HepG2 (cell line): ENCODE measurements around the gene OGFR. TPM values are rescaled to one million over a fixed set of nuclear protein-coding genes. Genes with fewer than 3 reads are reported as not detected.
A peak's percentile ranks its signal among the peaks of the same experiment; 100 is the strongest.

Experiments used
- ATF1 ChIP-seq: IDR thresholded peaks from 2 replicates; pipeline ENCODE4 v1.6.1; 2016; ENCODE audit warnings: mild to moderate bottlenecking, control low read depth
- FOXC1 ChIP-seq: sonication (generic); formaldehyde crosslinking; IDR thresholded peaks from 2 replicates; pipeline ENCODE4 v1.8.0; 2022; ENCODE audit warnings: mild to moderate bottlenecking, missing genetic modification reagents, borderline replicate concordance
- GLMP ChIP-seq: sonication (generic); formaldehyde crosslinking; IDR thresholded peaks from 2 replicates; pipeline ENCODE4 v1.9.0; 2021; ENCODE audit warnings: missing genetic modification reagents, mild to moderate bottlenecking, borderline replicate concordance
- MAFF ChIP-seq: IDR thresholded peaks from 2 replicates; pipeline ENCODE4 v1.6.1; 2011; ENCODE audit warnings: low read depth, low read length, improper control_type of control experiment
- MTA1 ChIP-seq: sonication (generic); formaldehyde crosslinking; IDR thresholded peaks from 2 replicates; pipeline ENCODE4 v1.4.0; 2020; ENCODE audit warnings: missing genetic modification reagents, mild to moderate bottlenecking, borderline replicate concordance
- NR2F6 ChIP-seq, 2 experiments: IDR thresholded peaks; 2 replicates each; pipeline ENCODE4 v1.6.1; 2016; ENCODE audit warnings: antibody characterized with exemption in 1 of 2, mild to moderate bottlenecking in 1 of 2
- RBM39 ChIP-seq: fragments of 200-400 bp; formaldehyde crosslinking; IDR thresholded peaks from one replicate; pipeline ENCODE4 v1.6.1; 2018; ENCODE audit warnings: antibody characterized with exemption, mild to moderate bottlenecking, low read depth, low read length; ENCODE audit not compliant: poor library complexity, severe bottlenecking
- SALL2 ChIP-seq: sonication (generic); formaldehyde crosslinking; IDR thresholded peaks from 2 replicates; pipeline ENCODE4 v1.8.1; 2023; ENCODE audit warnings: mild to moderate bottlenecking, missing genetic modification reagents, inconsistent platforms
- SIN3A ChIP-seq: IDR thresholded peaks from 2 replicates; pipeline ENCODE4 v1.6.1; 2011; ENCODE audit warnings: low read depth, mild to moderate bottlenecking, control low read depth, low read length, borderline replicate concordance
- SNAPC5 ChIP-seq: sonication (generic); formaldehyde crosslinking; IDR thresholded peaks from 2 replicates; pipeline ENCODE4 v1.8.1; 2023; ENCODE audit warnings: mild to moderate bottlenecking, missing genetic modification reagents, borderline replicate concordance
- THRA ChIP-seq: sonication (generic); formaldehyde crosslinking; IDR thresholded peaks from 2 replicates; pipeline ENCODE4 v1.4.0; 2020; ENCODE audit warnings: missing genetic modification reagents, borderline replicate concordance
- TRAFD1 ChIP-seq: sonication (generic); formaldehyde crosslinking; IDR thresholded peaks from 2 replicates; pipeline ENCODE4 v1.5.1; 2020; ENCODE audit warnings: missing genetic modification reagents, mild to moderate bottlenecking, borderline replicate concordance
- ZBTB14 ChIP-seq: sonication (generic); formaldehyde crosslinking; IDR thresholded peaks from 2 replicates; pipeline ENCODE4 v1.4.0; 2020; ENCODE audit warnings: missing genetic modification reagents
- ZBTB44 ChIP-seq: sonication (generic); formaldehyde crosslinking; IDR thresholded peaks from 2 replicates; pipeline ENCODE4 v1.4.0; 2020; ENCODE audit warnings: missing genetic modification reagents
- ZFAT ChIP-seq: sonication (generic); formaldehyde crosslinking; conservative IDR thresholded peaks from 2 replicates; pipeline ENCODE4 v1.8.1; 2023; ENCODE audit warnings: missing genetic modification reagents, inconsistent platforms
- ZNF256 ChIP-seq: sonication (generic); formaldehyde crosslinking; conservative IDR thresholded peaks from 2 replicates; pipeline ENCODE4 v1.4.0; 2020; ENCODE audit warnings: missing genetic modification reagents
- ZNF263 ChIP-seq: sonication (generic); formaldehyde crosslinking; IDR thresholded peaks from 2 replicates; pipeline ENCODE4 v1.4.0; 2020; ENCODE audit warnings: missing genetic modification reagents
- ZNF784 ChIP-seq: sonication (generic); formaldehyde crosslinking; IDR thresholded peaks from 2 replicates; pipeline ENCODE4 v1.5.1; 2020; ENCODE audit warnings: missing genetic modification reagents, mild to moderate bottlenecking, borderline replicate concordance
- ZSCAN21 ChIP-seq: sonication (generic); formaldehyde crosslinking; IDR thresholded peaks from 2 replicates; pipeline ENCODE4 v1.8.0; 2022; ENCODE audit warnings: mild to moderate bottlenecking, missing genetic modification reagents, moderate library complexity, borderline replicate concordance
- polyA plus RNA-seq, 8 experiments: library from polyadenylated mRNA; depleted of rRNA in 3 of 8; stranded (reverse) in 7 of 8; unstranded in 1 of 8; fragments of >200 nt; fragmentation: Illumina TruSeq in 4 of 8; extraction: Trizol in 4 of 8; gene quantifications; 2 replicates each; pipeline versions ENCODE4 v1.2.1 to v1.2.3, GENCODE V29; 2011 to 2016; ENCODE audit warnings: low read depth in 4 of 8, missing spikeins in 1 of 8, mixed read lengths in 1 of 8; ENCODE audit not compliant: insufficient read depth in 1 of 8
- total RNA-seq, 5 experiments: library from RNA; depleted of rRNA; stranded (reverse); fragments of >200 nt; fragmentation: Illumina TruSeq; extraction: Trizol; gene quantifications; 2 replicates each; pipeline ENCODE4 v1.2.3, GENCODE V29; 2016; ENCODE audit warnings: low read depth in 1 of 5

The OGFR gene
- total and polyA plus RNA-seq, 2 of the 13 experiments (the other 11 are each of a cell fraction or from before 2014, with no cell fraction given) = 47.7 to 81.8 TPM

- TF ChIP-seq MTA1 (CRISPR knock-in tag) = peak; percentile 53; the same call in 1 of the 2 replicates
- no peak for TF ChIP-seq ATF1 (CRISPR knock-in tag)
- no peak for TF ChIP-seq ZNF263 (CRISPR knock-in tag)
- TF ChIP-seq THRA = peak; percentile 78; the same call in 1 of the 2 replicates
- TF ChIP-seq ZFAT (CRISPR knock-in tag) = no peak
- TF ChIP-seq SALL2 = peak; percentile 77; the same call in 1 of the 2 replicates
- peak; percentile 60; the same call in 1 of the 2 replicates for TF ChIP-seq ZBTB44 (CRISPR knock-in tag)
- TF ChIP-seq MAFF = no peak
- TF ChIP-seq NR2F6 (IDR thresholded peaks at IDR 0.05) = 0 out of 2 replicates have a peak, but pooled peaks have one; percentile 31
- peak; percentile 80; the same call in 1 of the 2 replicates for TF ChIP-seq NR2F6 (CRISPR knock-in tag; IDR thresholded peaks at IDR 0.05)
- TF ChIP-seq SIN3A = no peak; the same call in 1 of the 2 replicates
- TF ChIP-seq ZSCAN21 = no peak; the same call in 1 of the 2 replicates
- 0 out of 2 replicates have a peak, but pooled peaks have one; percentile 42 for TF ChIP-seq ZBTB14 (CRISPR knock-in tag)
- TF ChIP-seq ZNF784 (CRISPR knock-in tag) = peak; percentile 97
- TF ChIP-seq RBM39 = peak; percentile 34
- peak; percentile 34; the same call in 1 of the 2 replicates for TF ChIP-seq TRAFD1 (CRISPR knock-in tag)
- TF ChIP-seq FOXC1 (CRISPR knock-in tag) = no peak; the same call in 1 of the 2 replicates
- no peak for TF ChIP-seq ZNF256 (CRISPR knock-in tag)
- TF ChIP-seq SNAPC5 = no peak
- no peak for TF ChIP-seq GLMP (CRISPR knock-in tag)
Observed at GRCh38 chr20:62791301-62792181, 13.1 kb upstream of the OGFR start (continued).
